Measurements from ENCODE around the gene ALKBH8. TPM values are rescaled to one million over a fixed set of nuclear protein-coding genes. Genes with fewer than 3 reads are reported as not detected.

The ALKBH8 gene
- total RNA-seq, 1 experiment from 2014 or later: 9.1 TPM

DNA sequence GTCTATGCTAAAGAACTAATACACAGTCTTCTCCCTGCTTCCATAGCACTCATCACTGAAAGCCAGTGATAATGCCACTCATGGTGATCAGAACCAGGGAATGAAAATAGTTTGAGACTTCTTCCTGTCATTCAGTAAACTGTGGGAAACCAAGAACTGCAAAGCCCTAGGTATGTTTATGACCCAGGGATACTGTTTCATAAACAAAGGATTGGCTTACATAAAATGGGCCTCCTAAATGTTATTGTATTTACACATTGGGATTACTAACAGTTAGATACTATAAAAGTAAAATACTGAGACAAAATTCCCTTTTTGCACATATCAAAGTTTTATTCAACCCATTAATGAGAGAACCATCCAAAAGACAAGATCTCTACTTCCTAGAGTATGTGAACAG is 86.6 kb downstream of the ALKBH8 start:
- H3K27ac ChIP-seq (ENCODE audit: low read length): no peak overlapping the region
- CTCF ChIA-PET: no interaction called here
- POLR2A ChIA-PET: no interaction called here
- peaks cover 11% of the 10 kb centered on the region; the same call in 1 of the 2 replicates for H3K27me3 ChIP-seq (ENCODE audit: control insufficient read depth, insufficient read depth, low read length)
- H3K4me3 ChIP-seq (ENCODE audit: low read depth in 2 of 2, low read length in 2 of 2): no peak overlapping the region
- BruUV-seq (replicated peaks): no TSS peak
- no peaks in the 10 kb centered on the region for H3K4me1 ChIP-seq (ENCODE audit: control insufficient read depth, insufficient read depth, low read length)
- ATAC-seq (no peak), DNase-seq (ENCODE audit: low read depth, low spot score) (no peak)
- H3K36me3 ChIP-seq (ENCODE audit: control insufficient read depth, insufficient read depth, low read length): no peaks in the 10 kb centered on the region
- TF ChIP-seq, protein P1, sequence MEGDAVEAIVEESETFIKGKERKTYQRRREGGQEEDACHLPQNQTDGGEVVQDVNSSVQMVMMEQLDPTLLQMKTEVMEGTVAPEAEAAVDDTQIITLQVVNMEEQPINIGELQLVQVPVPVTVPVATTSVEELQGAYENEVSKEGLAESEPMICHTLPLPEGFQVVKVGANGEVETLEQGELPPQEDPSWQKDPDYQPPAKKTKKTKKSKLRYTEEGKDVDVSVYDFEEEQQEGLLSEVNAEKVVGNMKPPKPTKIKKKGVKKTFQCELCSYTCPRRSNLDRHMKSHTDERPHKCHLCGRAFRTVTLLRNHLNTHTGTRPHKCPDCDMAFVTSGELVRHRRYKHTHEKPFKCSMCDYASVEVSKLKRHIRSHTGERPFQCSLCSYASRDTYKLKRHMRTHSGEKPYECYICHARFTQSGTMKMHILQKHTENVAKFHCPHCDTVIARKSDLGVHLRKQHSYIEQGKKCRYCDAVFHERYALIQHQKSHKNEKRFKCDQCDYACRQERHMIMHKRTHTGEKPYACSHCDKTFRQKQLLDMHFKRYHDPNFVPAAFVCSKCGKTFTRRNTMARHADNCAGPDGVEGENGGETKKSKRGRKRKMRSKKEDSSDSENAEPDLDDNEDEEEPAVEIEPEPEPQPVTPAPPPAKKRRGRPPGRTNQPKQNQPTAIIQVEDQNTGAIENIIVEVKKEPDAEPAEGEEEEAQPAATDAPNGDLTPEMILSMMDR (IDR thresholded peaks at IDR 0.05): no peak
- no peak for TF ChIP-seq TCF7L2 (IDR thresholded peaks at IDR 0.05; ENCODE audit: low read depth, low read length)
- TF ChIP-seq SIN3A (IDR thresholded peaks at IDR 0.05; ENCODE audit: borderline replicate concordance, insufficient read depth, low read depth, low read length): no peak
- TF ChIP-seq, protein P2, sequence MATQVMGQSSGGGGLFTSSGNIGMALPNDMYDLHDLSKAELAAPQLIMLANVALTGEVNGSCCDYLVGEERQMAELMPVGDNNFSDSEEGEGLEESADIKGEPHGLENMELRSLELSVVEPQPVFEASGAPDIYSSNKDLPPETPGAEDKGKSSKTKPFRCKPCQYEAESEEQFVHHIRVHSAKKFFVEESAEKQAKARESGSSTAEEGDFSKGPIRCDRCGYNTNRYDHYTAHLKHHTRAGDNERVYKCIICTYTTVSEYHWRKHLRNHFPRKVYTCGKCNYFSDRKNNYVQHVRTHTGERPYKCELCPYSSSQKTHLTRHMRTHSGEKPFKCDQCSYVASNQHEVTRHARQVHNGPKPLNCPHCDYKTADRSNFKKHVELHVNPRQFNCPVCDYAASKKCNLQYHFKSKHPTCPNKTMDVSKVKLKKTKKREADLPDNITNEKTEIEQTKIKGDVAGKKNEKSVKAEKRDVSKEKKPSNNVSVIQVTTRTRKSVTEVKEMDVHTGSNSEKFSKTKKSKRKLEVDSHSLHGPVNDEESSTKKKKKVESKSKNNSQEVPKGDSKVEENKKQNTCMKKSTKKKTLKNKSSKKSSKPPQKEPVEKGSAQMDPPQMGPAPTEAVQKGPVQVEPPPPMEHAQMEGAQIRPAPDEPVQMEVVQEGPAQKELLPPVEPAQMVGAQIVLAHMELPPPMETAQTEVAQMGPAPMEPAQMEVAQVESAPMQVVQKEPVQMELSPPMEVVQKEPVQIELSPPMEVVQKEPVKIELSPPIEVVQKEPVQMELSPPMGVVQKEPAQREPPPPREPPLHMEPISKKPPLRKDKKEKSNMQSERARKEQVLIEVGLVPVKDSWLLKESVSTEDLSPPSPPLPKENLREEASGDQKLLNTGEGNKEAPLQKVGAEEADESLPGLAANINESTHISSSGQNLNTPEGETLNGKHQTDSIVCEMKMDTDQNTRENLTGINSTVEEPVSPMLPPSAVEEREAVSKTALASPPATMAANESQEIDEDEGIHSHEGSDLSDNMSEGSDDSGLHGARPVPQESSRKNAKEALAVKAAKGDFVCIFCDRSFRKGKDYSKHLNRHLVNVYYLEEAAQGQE (IDR thresholded peaks at IDR 0.05; ENCODE audit: insufficient read depth in 1 of 2, low read depth in 2 of 2, low read length in 1 of 2): no peak
- no peak for TF ChIP-seq POLR2AphosphoS5 (IDR thresholded peaks at IDR 0.05; ENCODE audit: low read depth, low read length)
- in situ Hi-C loops (cut with HindIII; ENCODE audit: low pct_unique_long_range_greater_than_20kb, low sequenced_read_pairs): no loop called here
- intact Hi-C loops (cut with micrococcal nuclease; ENCODE audit: unreplicated experiment): no loop called here
- no peaks in the 10 kb centered on the region for H3K9me3 ChIP-seq (ENCODE audit: control insufficient read depth, insufficient read depth, low read depth, low read length)

DNA sequence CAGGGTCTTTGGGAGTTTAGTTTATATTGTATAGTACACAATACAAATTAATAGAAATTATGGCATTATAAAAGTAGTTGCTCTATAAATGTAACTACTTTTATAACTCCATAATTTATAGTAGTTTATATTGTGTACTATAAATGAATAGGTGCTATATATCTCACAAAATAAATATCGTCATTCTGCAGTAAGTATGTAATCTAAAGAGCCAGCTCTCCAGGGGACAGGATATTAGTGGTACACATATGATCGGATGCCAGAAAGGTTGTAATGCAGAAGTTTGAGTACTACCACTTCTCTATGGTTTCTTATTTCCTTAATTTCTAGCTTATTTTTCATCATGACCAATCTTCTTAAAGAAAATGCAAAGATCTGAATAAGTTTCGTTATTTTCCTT is 87.7 kb downstream of the ALKBH8 start:
- Histone ChIP-seq H3K9me3 (ENCODE audit: control insufficient read depth, insufficient read depth, low read depth, low read length) (no peaks in the 10 kb centered on the region), H3K27ac (ENCODE audit: low read length) (no peak overlapping the region), H3K4me3 (ENCODE audit: low read depth in 2 of 2, low read length in 2 of 2) (no peak overlapping the region), H3K36me3 (ENCODE audit: control insufficient read depth, insufficient read depth, low read length) (no peaks in the 10 kb centered on the region), H3K4me1 (ENCODE audit: control insufficient read depth, insufficient read depth, low read length) (no peaks in the 10 kb centered on the region), H3K27me3 (ENCODE audit: control insufficient read depth, insufficient read depth, low read length) (peaks cover 11% of the 10 kb centered on the region; the same call in 1 of the 2 replicates)
- no TSS peak for BruUV-seq (replicated peaks)
- CTCF ChIA-PET: no interaction called here
- ATAC-seq (no peak), DNase-seq (ENCODE audit: low read depth, low spot score) (no peak)
- TF ChIP-seq POLR2AphosphoS5 (IDR thresholded peaks at IDR 0.05; ENCODE audit: low read depth, low read length) (no peak), SIN3A (IDR thresholded peaks at IDR 0.05; ENCODE audit: borderline replicate concordance, insufficient read depth, low read depth, low read length) (no peak), TCF7L2 (IDR thresholded peaks at IDR 0.05; ENCODE audit: low read depth, low read length) (no peak)
- TF ChIP-seq, protein P2 (IDR thresholded peaks at IDR 0.05; ENCODE audit: insufficient read depth in 1 of 2, low read depth in 2 of 2, low read length in 1 of 2): no peak
- TF ChIP-seq, protein P1 (IDR thresholded peaks at IDR 0.05): no peak
- POLR2A ChIA-PET: no interaction called here
- intact Hi-C loops (cut with micrococcal nuclease; ENCODE audit: unreplicated experiment) (no loop called here), in situ Hi-C loops (cut with HindIII; ENCODE audit: low pct_unique_long_range_greater_than_20kb, low sequenced_read_pairs) (no loop called here)

All from Panc1 (cell line).